Measurements from ENCODE around the gene ARGLU1. TPM values are rescaled to one million over a fixed set of nuclear protein-coding genes. Genes with fewer than 3 reads are reported as not detected.

The ARGLU1 gene
- total and polyA plus RNA-seq, 12 donors, result 19.1 to 130 (median 58.3) TPM

GRCh38 chr13:106527445-106527801, 40.5 kb downstream of the ARGLU1 start:
- intact Hi-C loops (cut with DNase I), result no loop called here
- Histone ChIP-seq H3K27me3 (no peaks in the 10 kb centered on the region), H3K4me1 (replicated peaks in 1 of 2) (peaks cover 0 to 8% of the 10 kb centered on the region in 2 donors), H3K4me3 (no peak overlapping the region), H3K36me3 (replicated peaks in 1 of 2) (no peaks in the 10 kb centered on the region), H3K9me3 (replicated peaks in 1 of 3) (no peaks in the 10 kb centered on the region), H3K27ac (no peak overlapping the region)
- DNase-seq, result no peak
- TF ChIP-seq CTCF (IDR thresholded peaks at IDR 0.05) (no peak), POLR2A (IDR thresholded peaks at IDR 0.05) (no peak)
- 65 to 93% (median 77%) methylated on average over 1 of the region's 1 CpG for WGBS, 4 donors

GRCh38 chr13:106526738-106527444, 41.0 kb downstream of the ARGLU1 start:
- H3K4me3 ChIP-seq, result no peak overlapping the region
- DNase-seq, result no peak
- no peaks in the 10 kb centered on the region for H3K9me3 ChIP-seq (replicated peaks in 1 of 3)
- TF ChIP-seq POLR2A (IDR thresholded peaks at IDR 0.05) (no peak), CTCF (IDR thresholded peaks at IDR 0.05) (no peak)
- intact Hi-C loops (cut with DNase I), result no loop called here
- peaks cover 0 to 7% of the 10 kb centered on the region in 2 donors for H3K4me1 ChIP-seq (replicated peaks in 1 of 2)
- no peak overlapping the region for H3K27ac ChIP-seq
- no peaks in the 10 kb centered on the region for H3K27me3 ChIP-seq
- 82 to 89% (median 87%) methylated on average over 8 of the region's 8 CpGs for WGBS, 4 donors
- no peaks in the 10 kb centered on the region for H3K36me3 ChIP-seq (replicated peaks in 1 of 2)

GRCh38 chr13:106525865-106526264, 42.1 kb downstream of the ARGLU1 start:
- H3K4me3 ChIP-seq, result no peak overlapping the region
- 64 to 87% (median 84%) methylated on average over 3 of the region's 3 CpGs for WGBS, 4 donors
- intact Hi-C loops (cut with DNase I), result no loop called here

GRCh38 chr13:106524108-106524507, 43.8 kb downstream of the ARGLU1 start:
- Histone ChIP-seq H3K27me3 (no peaks in the 10 kb centered on the region), H3K9me3 (replicated peaks in 1 of 3) (no peaks in the 10 kb centered on the region), H3K27ac (no peak overlapping the region), H3K4me1 (replicated peaks in 1 of 2) (peaks cover 0 to 7% of the 10 kb centered on the region in 2 donors), H3K4me3 (no peak overlapping the region), H3K36me3 (replicated peaks in 1 of 2) (no peaks in the 10 kb centered on the region)
- TF ChIP-seq CTCF (IDR thresholded peaks at IDR 0.05), result no peak
- no peak for TF ChIP-seq POLR2A (IDR thresholded peaks at IDR 0.05)
- 57 to 66% (median 59%) methylated on average over 2 of the region's 2 CpGs for WGBS, 4 donors
- no peak for DNase-seq
- intact Hi-C loops (cut with DNase I), result no loop called here

More at GRCh38 chr13:106525865-106526264, 42.1 kb downstream of the ARGLU1 start:
- no peaks in the 10 kb centered on the region for H3K36me3 ChIP-seq (replicated peaks in 1 of 2)
- no peak for DNase-seq
- H3K27me3 ChIP-seq, result no peaks in the 10 kb centered on the region
- H3K9me3 ChIP-seq (replicated peaks in 1 of 3), result no peaks in the 10 kb centered on the region
- peaks cover 0 to 7% of the 10 kb centered on the region in 2 donors for H3K4me1 ChIP-seq (replicated peaks in 1 of 2)
- TF ChIP-seq POLR2A (IDR thresholded peaks at IDR 0.05), result no peak
- H3K27ac ChIP-seq, result no peak overlapping the region

- no peak for DNase-seq
- no peaks in the 10 kb centered on the region for H3K27me3 ChIP-seq
- no peaks in the 10 kb centered on the region for H3K36me3 ChIP-seq (replicated peaks in 1 of 2)
- H3K4me1 ChIP-seq (replicated peaks in 1 of 2), result peaks cover 0 to 7% of the 10 kb centered on the region in 2 donors
- no peak for TF ChIP-seq POLR2A (IDR thresholded peaks at IDR 0.05)
- no peak for TF ChIP-seq CTCF (IDR thresholded peaks at IDR 0.05)
- 59 to 72% (median 62%) methylated on average over 3 of the region's 3 CpGs for WGBS, 4 donors
- no peaks in the 10 kb centered on the region for H3K9me3 ChIP-seq (replicated peaks in 1 of 3)
- no peak overlapping the region for H3K4me3 ChIP-seq
- H3K27ac ChIP-seq, result no peak overlapping the region
- intact Hi-C loops (cut with DNase I), result no loop called here
Measured at GRCh38 chr13:106523576-106523975, 44.4 kb downstream of the ARGLU1 start.

All from adrenal gland (tissue), 12 donors.